Stimulated activated CD4-positive, alpha-beta T cell treated with anti-CD3 and anti-CD28 coated beads, Interleukin-12 subunit alpha, Interleukin-12 subunit beta, amount 100 ng/mL, for 48 hours (primary cell): Measurements from ENCODE around the gene ISYNA1.

Source experiments
- DNase-seq, 3 donors: peaks; one replicate each; pipeline ENCODE4 v3.0.0-alpha.2; 2020; ENCODE audit warnings: low read depth in 2 of 3, low spot score in 1 of 3

ISYNA1 gene

DNA sequence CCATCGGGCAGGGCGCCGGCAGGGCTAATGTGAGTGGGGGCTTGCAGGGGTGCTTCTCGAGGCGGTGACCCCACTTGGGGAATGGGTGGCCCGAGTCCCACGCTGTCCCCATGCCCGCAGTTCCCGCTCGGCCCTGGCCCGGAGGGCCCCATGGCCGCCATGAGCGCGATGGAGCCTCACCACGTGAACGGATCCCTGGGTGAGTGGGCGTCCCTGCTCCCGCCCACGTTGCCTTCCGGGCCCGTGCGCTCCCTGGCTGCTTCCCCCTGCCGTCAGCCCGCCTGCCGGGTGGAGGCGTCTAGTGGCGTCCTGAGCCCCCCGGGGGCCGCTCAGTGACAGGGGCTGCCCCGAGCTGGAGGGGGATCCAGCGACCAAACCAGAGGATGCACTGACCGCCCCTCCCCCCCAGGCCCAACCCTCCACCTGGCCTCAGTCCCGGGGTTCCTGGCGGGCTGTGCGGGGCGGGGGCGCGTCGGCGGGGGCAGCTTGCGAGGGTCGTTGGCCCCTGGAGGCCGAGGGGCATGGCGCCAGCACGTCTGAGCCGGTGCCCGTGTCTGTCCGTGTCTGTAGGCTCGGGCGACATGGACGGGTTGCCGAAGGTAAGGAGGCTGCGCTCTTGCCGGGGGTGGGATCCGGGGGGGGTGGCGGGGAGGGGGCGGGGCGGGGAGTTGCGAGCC lies 4.8 kb downstream of the ISYNA1 start:
- DNase-seq, result no peak

DNA sequence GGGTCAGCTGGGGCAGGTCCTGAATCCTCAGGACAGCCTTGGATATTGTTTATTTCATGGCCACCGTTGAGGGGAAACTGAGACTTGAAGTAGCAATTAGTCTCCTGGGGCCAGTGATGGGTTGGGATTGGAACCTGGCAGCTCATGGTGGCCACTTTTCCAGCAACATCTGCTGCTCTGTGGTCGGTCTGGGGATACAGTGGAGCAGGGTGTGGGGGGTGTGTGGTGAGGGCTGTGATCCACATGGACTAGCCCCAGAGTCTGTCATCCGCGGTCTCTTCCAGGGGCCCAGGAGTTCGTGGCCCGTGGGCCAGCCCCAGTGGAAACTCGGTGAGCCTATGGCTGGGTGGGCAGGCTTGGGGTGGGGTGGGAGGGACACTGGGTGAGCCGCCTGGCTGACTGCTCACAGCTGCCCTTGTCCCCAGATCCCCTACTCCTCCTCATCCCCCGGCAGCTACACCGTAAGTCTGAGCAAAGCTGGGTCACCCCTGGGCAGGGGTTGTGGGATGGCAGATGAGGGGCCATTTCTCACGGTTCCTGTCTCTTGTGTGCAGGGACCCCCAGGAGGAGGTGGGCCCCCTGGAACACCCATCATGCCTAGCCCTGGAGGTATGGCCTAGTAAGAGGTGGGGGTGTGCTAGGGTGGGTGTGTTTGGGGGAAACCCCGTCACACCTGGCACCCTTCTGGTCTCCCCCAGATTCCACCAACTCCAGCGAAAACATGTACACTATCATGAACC lies 5.5 kb downstream of the ISYNA1 start:
- no peak for DNase-seq

DNA sequence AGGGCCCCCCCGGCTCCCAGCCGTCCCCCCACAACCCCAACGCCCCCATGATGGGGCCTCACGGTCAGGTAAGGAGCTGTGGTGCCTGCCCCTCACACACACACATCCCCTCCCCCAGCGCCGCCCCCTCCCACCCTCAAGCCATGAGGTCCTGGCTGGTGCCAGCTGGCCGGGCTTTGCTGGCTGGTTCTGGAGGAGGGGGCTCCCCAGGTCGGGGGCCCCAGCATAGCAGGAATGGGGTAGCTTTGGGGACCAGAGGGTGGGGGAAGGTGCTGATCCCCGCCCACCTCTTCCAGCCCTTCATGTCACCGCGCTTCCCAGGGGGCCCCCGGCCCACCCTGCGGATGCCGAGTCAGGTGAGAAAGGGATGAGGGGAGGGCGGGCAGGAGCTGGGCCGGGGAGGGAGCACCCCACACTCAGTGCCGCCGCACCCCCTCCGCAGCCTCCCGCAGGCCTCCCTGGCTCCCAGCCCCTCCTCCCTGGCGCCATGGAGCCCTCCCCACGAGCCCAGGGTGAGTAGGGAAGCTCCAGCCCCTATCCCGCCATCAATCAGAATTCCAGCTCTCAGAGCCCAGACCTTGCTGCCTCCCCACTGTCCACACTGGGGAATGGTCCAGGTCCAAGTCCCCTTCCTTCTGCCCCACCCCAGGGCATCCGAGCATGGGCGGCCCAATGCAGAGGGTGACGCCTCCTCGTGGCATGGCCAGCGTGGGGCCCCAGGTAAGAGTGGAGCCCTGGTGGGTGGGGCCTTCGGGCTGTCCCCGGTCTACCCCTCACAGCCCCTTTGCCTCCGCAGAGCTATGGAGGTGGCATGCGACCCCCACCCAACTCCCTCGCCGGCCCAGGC lies 6.4 kb downstream of the ISYNA1 start:
- no peak for DNase-seq

DNA sequence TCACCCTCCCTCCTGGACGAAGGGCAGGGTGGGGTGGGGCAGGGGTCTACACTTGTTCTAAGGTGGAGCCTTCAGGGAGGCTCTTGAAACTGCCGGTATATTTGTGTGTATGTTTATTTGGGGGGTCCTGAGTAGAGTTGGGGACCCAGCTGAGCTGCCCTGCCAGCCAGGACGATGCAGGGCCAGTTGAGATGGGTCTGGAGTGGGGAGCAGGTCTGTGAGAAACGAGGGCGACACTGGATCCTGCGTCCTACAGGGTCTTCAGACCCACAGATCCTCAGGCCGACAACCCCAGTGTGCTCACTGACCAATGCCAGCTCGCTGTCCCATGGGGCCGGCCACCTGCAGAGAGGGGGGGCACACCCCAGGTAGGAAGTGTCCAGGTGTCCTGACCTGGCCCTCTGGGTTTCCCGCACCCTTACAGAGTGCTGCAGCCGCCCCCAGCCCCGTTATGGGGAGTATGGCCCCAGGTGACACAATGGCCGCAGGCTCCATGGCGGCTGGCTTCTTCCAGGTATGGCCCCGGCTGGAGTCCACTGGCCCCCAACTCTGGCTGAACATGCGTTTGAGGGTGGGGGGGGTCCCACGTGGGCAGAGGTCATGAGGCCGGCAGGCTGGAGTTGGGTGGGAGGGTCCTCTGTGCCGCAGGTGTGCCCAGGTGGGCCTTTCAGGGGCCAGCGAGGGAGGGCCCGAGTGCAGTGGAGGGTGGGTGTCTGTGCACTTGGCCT lies 7.4 kb downstream of the ISYNA1 start:
- DNase-seq, result no peak

DNA sequence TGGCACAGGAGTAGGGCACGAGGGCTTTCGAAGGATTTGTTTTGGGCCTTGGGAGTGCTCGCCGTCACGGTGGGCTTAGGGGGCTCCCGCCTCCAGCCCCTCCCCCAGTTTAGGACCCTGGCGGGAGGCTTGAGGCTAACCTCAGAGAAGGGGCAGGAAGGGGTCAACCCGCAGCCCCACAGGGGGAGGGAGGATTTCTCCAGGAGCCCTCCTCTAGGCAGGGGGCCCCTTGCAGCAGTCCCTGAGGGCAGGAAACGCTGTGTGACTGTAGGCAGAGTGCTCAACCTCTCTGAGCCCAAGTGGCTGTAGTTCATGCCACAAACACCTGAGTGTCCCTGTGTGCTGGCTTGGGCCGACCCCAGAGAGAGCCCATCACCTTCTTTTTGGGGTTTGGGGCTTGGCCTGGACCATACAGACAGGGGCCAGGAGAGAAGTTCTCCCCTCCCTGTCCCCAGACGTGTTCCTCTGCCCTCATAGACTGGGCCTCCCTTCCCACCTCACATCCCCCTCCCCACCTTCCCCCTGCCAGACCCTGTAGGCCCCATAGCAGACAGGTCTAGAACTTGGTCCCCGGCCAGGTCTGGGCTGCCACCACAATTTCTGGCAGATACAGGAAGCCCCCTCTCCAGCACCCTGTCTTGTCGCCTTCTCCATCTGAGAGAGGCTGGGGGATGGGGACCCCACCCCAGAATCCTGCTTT lies 8.1 kb downstream of the ISYNA1 start:
- DNase-seq, result no peak

DNA sequence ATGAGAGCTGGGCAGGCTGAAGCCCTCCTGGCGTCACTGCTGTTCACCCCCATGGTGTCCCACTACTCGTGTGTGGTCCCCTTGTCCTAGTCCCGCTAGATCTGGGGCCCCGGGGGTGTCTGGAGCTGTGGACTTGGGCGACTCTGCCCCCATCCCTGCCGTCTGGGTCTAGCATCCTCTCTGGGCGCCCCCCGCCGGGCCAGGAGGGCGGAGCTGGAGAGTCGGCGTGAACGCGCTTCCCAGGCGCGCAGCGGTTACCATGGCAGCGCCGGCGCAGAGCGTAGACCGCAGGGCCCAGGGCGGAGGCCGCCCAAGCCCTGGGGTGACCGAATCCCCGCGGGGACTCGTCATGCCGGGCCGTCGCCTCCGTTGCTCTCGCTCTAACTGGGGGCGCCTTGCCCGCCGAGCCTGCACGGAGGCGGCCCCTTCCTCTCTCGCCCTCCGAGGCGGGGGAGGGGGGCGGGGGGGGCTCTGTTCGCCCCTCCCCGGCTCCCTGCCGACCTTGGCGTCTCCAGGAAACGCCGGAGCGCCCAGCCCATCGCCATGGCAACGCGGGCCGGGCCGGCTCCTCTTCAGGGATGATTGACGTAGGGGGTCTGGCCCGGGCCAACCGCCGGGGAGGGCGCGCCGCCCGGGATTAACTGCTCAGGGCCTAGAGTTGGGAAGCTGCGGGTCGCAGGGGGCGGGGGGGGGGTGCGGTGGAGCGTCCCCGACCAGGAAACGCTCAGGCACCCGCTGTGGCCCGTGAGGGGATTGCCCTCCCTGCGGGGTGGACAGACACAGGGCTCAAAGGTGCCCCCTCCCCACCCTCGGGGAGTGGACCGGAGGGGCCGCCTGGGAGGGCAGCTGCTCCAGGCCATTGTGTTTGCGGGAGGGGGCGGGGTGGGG lies 8.9 kb downstream of the ISYNA1 start:
- DNase-seq, result peak in 1 of 3 donors; percentile 70

DNA sequence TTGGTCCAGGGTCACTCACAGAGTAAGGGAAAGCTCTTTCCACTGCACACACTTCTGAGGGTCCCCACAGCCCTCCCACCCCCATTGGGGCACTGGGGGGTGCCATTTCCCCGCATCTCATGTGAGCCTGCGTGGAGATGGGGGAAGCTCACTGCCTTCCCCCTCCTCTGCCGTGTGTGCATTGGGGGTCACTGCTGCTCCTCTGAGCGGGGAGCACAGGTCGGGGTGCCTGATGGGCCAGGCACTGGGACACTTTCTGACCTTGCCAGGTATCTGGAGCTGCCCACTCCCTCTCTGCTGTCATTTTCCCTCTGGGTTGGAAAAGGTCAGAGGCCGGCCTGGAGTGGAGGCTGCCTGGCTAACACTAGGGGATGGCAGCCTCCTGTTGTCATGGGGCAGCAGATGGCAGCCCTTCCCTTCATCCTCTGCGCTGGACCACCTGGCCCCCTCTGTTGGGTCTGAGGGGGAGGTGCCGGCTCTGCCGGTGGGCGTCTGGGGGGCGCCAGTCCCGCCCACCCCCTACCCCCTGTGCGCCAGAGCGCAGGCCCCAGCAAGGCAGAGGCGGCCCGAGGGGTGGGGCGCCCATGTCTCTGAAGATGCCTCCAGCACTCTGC lies 9.7 kb downstream of the ISYNA1 start:
- DNase-seq, result no peak

DNA sequence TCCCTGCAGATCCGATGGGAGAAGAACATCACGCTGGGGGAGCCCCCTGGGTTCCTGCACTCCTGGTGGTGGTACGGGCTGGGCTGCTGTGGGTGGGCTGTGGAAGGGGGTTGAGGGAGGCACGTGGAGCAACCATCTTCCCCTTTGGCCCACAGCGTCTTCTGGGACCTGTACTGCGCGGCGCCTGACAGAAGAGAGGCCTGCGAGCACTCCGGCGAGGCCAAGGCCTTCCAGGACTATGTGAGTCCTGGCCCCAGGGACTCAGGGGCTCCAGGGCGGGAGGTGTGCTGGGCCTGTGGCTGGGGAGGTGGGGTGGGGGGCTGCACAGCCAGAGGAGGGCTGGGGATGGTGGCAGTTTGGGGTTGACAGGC lies 10.2 kb downstream of the ISYNA1 start:
- no peak for DNase-seq

DNA sequence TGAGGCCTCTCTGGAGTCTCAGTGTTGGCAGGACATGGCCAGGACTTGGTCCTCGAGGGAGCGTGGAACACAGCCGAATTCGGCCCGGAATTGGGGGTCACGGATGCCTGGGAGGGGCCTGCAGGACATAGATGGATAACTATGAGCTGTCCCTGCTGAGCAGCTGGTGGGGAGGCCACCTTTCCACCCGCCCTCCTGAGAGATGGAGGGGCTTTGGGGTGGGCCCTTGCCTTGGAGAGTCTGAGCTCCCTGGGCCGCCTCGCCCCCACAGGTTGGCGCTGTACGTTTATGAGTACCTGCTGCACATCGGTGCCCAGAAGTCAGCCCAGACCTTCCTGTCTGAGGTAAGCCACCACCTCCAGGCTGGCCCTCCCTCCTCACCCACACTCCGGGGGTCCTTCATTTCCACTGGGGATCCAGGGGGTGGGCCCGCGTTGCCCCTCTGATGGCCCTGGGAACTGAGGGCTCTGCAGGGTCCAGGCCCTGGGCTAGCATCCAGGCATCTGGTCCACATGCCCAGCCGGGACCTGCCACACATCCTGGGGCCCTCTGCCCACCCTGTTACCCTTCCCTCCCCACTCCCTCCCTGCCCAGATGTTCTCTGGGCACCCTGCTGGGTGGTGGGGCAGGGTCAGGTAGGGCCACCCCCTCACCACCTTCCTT lies 10.7 kb downstream of the ISYNA1 start:
- no peak for DNase-seq

DNA sequence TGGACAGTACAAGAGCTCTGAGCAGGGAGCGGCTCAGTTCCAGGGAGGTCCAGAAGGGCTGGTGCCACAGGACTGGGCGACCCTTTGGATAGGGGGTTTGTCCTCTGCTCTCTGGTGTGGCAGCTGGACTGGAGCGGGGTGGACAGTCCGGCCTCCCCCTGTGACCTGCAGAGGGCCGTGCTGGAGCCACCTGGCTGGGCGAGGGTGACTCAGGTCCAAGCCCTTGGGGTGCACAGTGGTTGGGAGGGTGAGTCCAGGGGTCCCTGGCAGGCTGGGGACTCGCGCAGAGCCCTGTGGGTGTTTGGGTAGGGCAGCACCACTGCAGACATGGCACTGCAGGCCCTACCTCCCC lies 11.5 kb downstream of the ISYNA1 start:
- no peak for DNase-seq

DNA sequence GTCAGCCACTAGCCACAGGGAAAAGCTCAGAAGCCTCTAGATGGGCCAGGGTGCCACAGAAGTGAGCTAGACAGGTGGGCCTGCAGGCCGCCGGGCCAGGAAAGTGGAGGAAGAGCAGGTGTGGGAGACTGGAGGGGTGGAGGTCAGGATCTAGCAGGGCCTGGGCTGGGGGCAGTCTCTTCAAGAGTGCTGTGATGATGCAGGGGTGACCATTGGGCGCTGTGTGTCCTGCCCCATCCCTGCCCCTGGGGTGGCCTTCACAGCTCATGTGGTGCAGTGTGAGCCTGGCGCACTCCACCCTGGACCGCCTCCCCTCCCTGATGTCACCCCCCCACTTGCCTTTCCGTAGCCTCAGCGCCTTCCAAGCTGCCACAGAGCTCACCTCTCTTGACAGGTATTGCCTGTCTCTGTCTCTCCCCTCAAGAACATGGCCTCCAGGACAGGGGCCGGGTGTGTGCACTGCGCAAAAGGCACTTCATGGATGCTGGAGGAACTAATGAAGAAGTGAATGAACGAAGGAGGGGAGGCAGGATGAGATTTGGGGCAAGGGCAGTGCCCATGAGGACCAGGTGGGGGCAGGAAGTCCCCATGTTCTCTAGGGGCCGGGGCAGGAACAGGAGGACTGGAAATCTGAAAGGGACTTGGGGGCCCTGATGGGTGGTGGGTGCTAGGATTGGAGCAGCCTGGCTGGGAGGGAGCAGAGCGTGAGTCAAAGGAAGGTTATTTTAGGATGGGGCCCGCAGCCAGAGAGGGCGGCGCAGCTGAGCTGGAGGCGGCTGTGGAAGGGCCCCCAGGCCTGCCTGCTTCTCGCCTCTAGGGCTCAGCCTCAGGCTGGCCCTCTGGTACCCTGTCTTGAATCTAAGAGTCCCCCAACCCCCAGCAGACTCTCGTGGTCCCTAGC lies 12.2 kb downstream of the ISYNA1 start:
- DNase-seq, result no peak

DNA sequence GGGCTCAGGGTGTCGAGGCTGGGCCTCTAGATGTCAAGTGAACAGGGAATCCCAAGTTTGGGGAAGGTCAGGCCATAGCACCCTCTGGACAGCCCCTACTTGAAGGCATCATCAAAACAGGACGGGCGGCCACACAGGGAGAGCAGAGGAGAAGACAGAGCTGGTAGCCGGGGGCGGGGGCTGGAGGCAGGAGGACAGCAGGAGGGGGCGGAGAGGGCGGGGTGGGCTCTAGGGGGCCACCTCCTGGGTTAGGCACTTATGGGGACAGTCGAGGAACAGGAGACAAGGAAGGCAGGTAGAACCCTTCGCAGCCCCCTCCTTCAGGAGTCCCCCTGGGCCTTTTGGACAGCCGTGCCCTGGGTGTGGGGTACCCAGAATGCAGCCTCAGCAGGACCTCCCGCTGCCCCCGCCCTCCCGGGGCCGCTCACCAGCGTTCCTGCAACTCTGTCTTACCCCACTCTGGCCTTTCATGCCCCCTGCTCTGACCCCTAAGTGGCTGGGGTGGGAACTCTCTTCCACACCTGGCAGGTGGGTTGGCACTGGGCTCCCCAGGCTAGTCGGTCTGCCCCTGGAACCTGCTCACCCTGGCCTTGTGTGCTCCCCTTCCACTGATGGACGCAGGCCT lies 12.9 kb downstream of the ISYNA1 start:
- DNase-seq, result no peak

DNA sequence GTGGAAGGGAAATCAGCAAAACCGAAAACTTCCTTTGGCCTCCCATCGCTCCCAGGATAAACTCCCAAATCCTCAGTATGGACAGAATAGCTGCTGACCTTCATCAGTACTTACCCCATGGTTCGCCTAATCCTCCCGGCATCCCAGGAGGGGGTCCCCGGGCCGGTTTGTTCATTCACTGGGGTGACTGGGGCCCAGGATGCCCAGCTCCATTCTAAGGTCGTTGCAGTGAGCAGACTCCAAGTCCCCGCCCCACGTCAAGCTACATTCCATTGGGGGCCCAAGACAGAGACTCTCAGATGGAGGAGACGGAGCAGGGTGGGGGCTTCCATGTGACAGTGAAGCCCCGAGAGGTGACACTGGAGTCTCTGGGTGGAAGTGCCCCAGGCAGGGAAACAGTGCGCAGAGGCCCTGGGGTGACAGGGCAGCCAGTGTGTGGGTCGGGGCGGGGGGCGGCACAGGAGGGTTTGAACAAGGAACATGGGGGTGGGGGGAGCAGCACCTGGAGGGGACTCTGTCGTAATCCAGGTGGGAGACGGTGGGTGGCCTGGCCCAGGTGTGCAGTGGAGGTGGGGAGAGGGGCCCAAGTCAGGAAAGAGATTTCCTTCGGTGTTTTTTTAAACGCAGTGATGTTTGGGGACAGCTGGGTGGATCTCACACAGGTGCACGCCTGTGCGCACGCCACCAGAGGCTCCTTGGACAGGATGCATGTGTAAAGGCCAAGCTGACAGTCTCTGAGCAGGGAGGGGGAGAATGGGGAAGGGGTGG lies 13.6 kb downstream of the ISYNA1 start:
- DNase-seq, result no peak

DNA sequence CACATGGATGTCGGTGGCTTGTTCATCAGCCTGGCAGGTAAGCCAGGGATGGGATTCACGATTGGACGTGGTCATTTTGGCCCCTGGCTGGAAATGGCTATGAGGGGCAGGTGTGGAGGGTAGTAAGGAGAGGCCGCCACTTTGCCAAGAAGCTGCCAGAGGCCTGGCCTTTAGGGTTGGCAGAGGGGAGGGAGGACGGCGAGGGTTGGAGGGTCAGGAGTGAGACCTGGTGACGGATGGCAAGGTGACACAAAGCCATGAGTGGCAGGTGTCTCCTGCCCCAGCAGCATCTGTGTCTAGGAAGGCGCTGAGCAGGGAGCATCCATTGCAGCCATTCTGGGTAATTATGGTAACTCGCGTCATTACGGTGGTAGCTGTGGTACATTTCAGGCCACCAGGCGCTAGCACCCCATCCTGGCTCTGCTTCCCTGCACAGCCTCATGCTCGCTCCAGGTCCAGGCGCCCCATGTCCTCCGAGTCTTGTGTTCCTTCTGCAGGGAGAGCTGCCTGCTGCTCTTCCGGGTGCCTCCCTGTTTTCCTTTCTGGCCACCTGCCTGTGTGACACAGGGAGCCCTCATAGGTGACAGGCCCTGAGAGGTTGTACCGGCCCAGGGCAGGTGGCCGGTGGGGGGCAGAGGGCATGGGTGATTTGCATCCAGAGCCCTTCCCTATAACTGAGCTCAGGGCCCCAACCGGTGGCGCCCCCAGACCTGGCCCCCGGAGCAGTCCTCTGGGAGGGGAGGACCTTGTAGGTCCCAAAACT lies 14.5 kb downstream of the ISYNA1 start:
- no peak for DNase-seq

DNA sequence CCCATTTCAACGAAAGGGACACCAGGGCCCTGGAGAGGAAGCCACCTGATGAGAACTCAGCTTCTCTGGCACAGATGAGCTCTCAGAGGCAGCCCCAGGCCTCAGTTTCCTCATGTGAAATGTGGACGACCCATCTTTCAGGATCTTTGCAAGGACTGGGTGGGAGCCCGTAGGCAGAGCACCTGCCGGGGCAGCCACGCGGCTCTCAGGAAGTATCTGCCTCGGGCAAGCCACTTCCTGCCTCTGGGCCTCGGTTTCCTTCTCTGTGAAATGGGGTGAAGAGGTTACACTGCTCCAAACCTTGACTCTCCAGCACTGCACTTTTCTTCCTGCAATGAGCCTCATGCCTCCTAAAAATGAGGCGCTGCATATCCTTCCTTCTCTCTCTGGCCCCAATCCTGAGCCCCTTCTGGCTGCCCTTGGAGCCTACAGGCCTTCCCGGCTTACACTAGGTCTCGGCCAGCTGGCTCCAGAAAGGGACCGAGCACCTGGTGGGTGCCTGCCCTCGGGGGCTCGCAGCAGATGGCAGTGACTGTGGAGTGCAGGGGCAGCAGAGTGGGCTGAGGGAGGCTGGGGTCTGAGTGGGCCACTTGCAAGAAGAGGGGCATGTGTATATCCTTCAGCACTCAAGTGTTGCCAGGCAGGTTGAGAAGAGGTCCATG lies 15.3 kb downstream of the ISYNA1 start:
- no peak for DNase-seq
